IMR-90 (cell line): ENCODE results near the gene ZNF836.

ENCODE experiments used
- BHLHE40 ChIP-seq: fragments of 150-350 bp; IDR thresholded peaks from 2 replicates; pipeline ENCODE4 v1.6.1; 2016; ENCODE audit warnings: mild to moderate bottlenecking, low read depth, low read length
- CEBPB ChIP-seq: IDR thresholded peaks from 2 replicates; pipeline ENCODE4 v1.6.1; 2012; ENCODE audit warnings: low read depth, low read length, improper control_type of control experiment
- CTCF ChIP-seq: conservative IDR thresholded peaks from 2 replicates; pipeline ENCODE4 v1.5.1; 2012; ENCODE audit warnings: mild to moderate bottlenecking, low read depth, low read length, improper control_type of control experiment
- MAFK ChIP-seq: IDR thresholded peaks from 2 replicates; pipeline ENCODE4 v1.6.1; 2012; ENCODE audit warnings: low read depth, low read length, improper control_type of control experiment
- MAZ ChIP-seq: IDR thresholded peaks from 2 replicates; pipeline ENCODE4 v1.6.1; 2012; ENCODE audit warnings: low read depth, mild to moderate bottlenecking, low read length, improper control_type of control experiment, moderate library complexity, borderline replicate concordance
- MXI1 ChIP-seq: IDR thresholded peaks from 2 replicates; pipeline ENCODE4 v1.6.1; 2012; ENCODE audit warnings: low read depth, mild to moderate bottlenecking, low read length, moderate library complexity, borderline replicate concordance
- NFE2L2 ChIP-seq: fragments of 150-350 bp; IDR thresholded peaks from 2 replicates; pipeline ENCODE4 v1.6.1; 2016; ENCODE audit warnings: low read depth, mild to moderate bottlenecking, low read length
- POLR2A ChIP-seq: IDR thresholded peaks from 2 replicates; pipeline ENCODE4 v1.6.1; 2012; ENCODE audit warnings: mild to moderate bottlenecking, low read depth, low read length
- RAD21 ChIP-seq: IDR thresholded peaks from 2 replicates; pipeline ENCODE4 v1.6.1; 2012; ENCODE audit warnings: low read length, improper control_type of control experiment
- RCOR1 ChIP-seq: IDR thresholded peaks from 2 replicates; pipeline ENCODE4 v1.6.1; 2012; ENCODE audit warnings: mild to moderate bottlenecking, low read length, improper control_type of control experiment; ENCODE audit not compliant: insufficient replicate concordance
- RFX5 ChIP-seq: IDR thresholded peaks from 2 replicates; pipeline ENCODE4 v1.8.0; 2012; ENCODE audit warnings: low read depth, mild to moderate bottlenecking, low read length, moderate library complexity
- SMC3 ChIP-seq: fragments of 150-350 bp; IDR thresholded peaks from 2 replicates; pipeline ENCODE4 v1.6.1; 2016; ENCODE audit warnings: low read depth, mild to moderate bottlenecking, antibody characterized with exemption, low read length, moderate library complexity
- USF2 ChIP-seq: fragments of 150-350 bp; IDR thresholded peaks from 2 replicates; pipeline ENCODE4 v1.6.1; 2017; ENCODE audit warnings: mild to moderate bottlenecking, antibody characterized with exemption, low read length, low read depth
- TF ChIP-seq, protein P1 (sequence below): fragments of 150-350 bp; IDR thresholded peaks from 2 replicates; pipeline ENCODE4 v1.6.1; 2016; ENCODE audit warnings: low read depth, mild to moderate bottlenecking, low read length, moderate library complexity, borderline replicate concordance

GRCh38 chr19:52120286-52120685 is 51.1 kb downstream of the ZNF836 start:
- TF ChIP-seq CTCF, result no peak
- TF ChIP-seq MXI1, result no peak
- no peak for TF ChIP-seq POLR2A
- TF ChIP-seq RAD21, result no peak
- no peak for TF ChIP-seq BHLHE40
- TF ChIP-seq MAFK, result no peak
- no peak for TF ChIP-seq RCOR1
- no peak for TF ChIP-seq USF2
- TF ChIP-seq SMC3, result no peak
- TF ChIP-seq, protein P1, sequence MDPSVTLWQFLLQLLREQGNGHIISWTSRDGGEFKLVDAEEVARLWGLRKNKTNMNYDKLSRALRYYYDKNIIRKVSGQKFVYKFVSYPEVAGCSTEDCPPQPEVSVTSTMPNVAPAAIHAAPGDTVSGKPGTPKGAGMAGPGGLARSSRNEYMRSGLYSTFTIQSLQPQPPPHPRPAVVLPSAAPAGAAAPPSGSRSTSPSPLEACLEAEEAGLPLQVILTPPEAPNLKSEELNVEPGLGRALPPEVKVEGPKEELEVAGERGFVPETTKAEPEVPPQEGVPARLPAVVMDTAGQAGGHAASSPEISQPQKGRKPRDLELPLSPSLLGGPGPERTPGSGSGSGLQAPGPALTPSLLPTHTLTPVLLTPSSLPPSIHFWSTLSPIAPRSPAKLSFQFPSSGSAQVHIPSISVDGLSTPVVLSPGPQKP, result no peak
- no peak for TF ChIP-seq CEBPB
- no peak for TF ChIP-seq NFE2L2
- TF ChIP-seq MAZ, result no peak
- no peak for TF ChIP-seq RFX5
